Prostate gland (tissue), 2 donors: Measurements from ENCODE around the gene FTH1. TPM values are rescaled to one million over a fixed set of nuclear protein-coding genes. Genes with fewer than 3 reads are reported as not detected.

Experiments
- DNase-seq: peaks from one replicate; pipeline ENCODE4 v3.0.0-alpha.2; 2019; ENCODE audit warnings: low spot score
- H3K27ac ChIP-seq, 2 donors: fragments of 200-600 bp; sonication (generic); 2 replicates each; pipeline ENCODE4 v1.5.1; 2017 to 2019
- H3K27me3 ChIP-seq: fragments of 200-600 bp; sonication (generic); replicated peaks from 2 replicates; pipeline ENCODE4 v1.5.1; 2019; ENCODE audit not compliant: insufficient read depth
- H3K36me3 ChIP-seq, 2 donors: fragments of 200-600 bp; sonication (generic); 1 replicate in 1 of 2; 2 replicates in 1 of 2; pipeline versions ENCODE4 v1.5.1 to v1.8.1; 2017 to 2019
- H3K4me1 ChIP-seq: fragments of 200-600 bp; sonication (generic); replicated peaks from 2 replicates; pipeline ENCODE4 v1.5.1; 2019
- H3K4me3 ChIP-seq, 2 donors: fragments of 200-600 bp; sonication (generic); 2 replicates each; pipeline ENCODE4 v1.5.1; 2017 to 2019
- H3K9me3 ChIP-seq: fragments of 200-600 bp; sonication (generic); 2 replicates; pipeline ENCODE4 v1.5.1; 2017
- CTCF ChIP-seq, 4 experiments: fragments of 200-600 bp in 2 of 4; fragments of 450-650 bp in 2 of 4; sonication (generic) in 2 of 4; IDR thresholded peaks; 1 replicate in 3 of 4; 2 replicates in 1 of 4; pipeline ENCODE4 v1.5.1; 2016 to 2019; ENCODE audit warnings: antibody characterized with exemption in 4 of 4, mild to moderate bottlenecking in 2 of 4, moderate library complexity in 2 of 4
- POLR2A ChIP-seq: fragments of 450-650 bp; IDR thresholded peaks from one replicate; pipeline ENCODE4 v1.6.1; 2016; ENCODE audit warnings: antibody characterized with exemption, mild to moderate bottlenecking
- POLR2AphosphoS5 ChIP-seq: sonication (generic); formaldehyde crosslinking; IDR thresholded peaks from one replicate; pipeline ENCODE4 v1.6.1; 2017; ENCODE audit warnings: antibody characterized with exemption
- WGBS: methylation state at CpG from one replicate; pipeline ENCODE4 v1.1.5; 2018; 5-methylcytosine and 5-hydroxymethylcytosine counted together
- intact Hi-C: fragments of 100-400 bp; cut with DNase I; formaldehyde crosslinking; loops from one replicate; pipeline ENCODE4 v1.14.2; 2022
- total RNA-seq, 2 donors: library from RNA; depleted of rRNA; stranded (reverse); fragments of >200 nt; gene quantifications; one replicate each; pipeline ENCODE4 v1.1.0, GENCODE V29; 2016

The FTH1 gene
- total RNA-seq = 1,000 to 10,000 TPM; 1,344 to 1,560 TPM

GRCh38 chr11:61967116-61967923 is at the start of gene FTH1:
TSS of gene FTH1 (minus strand) at chr11:61967634. CDS start at chr11:61967425, 209 bp downstream.
- intact Hi-C loops = no loop called here
- WGBS = under 1% methylated on average over 91 of the region's 93 CpGs
- Histone ChIP-seq H3K4me3 (peak within 1 kb of the TSS; percentile 95 to 98), H3K27me3 (no peaks in the 10 kb centered on the region), H3K27ac (peak within 1 kb of the TSS; percentile 100), H3K9me3 (no peaks in the 10 kb centered on the region), H3K4me1 (peaks cover 13% of the 10 kb centered on the region), H3K36me3 (peaks cover 3 to 7% of the 10 kb centered on the region in 2 donors)
- peak; percentile 93 for DNase-seq
- peak; percentile 97 for TF ChIP-seq POLR2A
- TF ChIP-seq POLR2AphosphoS5 = peak; percentile 83
- TF ChIP-seq CTCF (IDR thresholded peaks at IDR 0.05) = no peak

- Histone ChIP-seq H3K36me3 (no peaks in the 10 kb centered on the region), H3K27ac (no peak overlapping the region), H3K27me3 (no peaks in the 10 kb centered on the region), H3K4me1 (no peaks in the 10 kb centered on the region), H3K4me3 (no peak overlapping the region), H3K9me3 (no peaks in the 10 kb centered on the region)
- WGBS = 97% methylated on average over 7 of the region's 7 CpGs
- no peak for TF ChIP-seq POLR2A
- TF ChIP-seq POLR2AphosphoS5 = no peak
- no peak for TF ChIP-seq CTCF (IDR thresholded peaks at IDR 0.05)
- intact Hi-C loops = no loop called here
- DNase-seq = no peak
Observed at GRCh38 chr11:62015615-62016014, 48.2 kb upstream of the FTH1 start.

GRCh38 chr11:62013537-62014476 is 46.4 kb upstream of the FTH1 start:
- 76% methylated on average over 15 of the region's 15 CpGs for WGBS
- no peaks in the 10 kb centered on the region for H3K9me3 ChIP-seq
- no peaks in the 10 kb centered on the region for H3K27me3 ChIP-seq
- no peak for TF ChIP-seq CTCF (IDR thresholded peaks at IDR 0.05)
- TF ChIP-seq POLR2AphosphoS5 = no peak
- TF ChIP-seq POLR2A = no peak
- intact Hi-C loops = no loop called here
- H3K4me1 ChIP-seq = no peaks in the 10 kb centered on the region
- H3K27ac ChIP-seq = no peak overlapping the region
- no peak overlapping the region for H3K4me3 ChIP-seq
- DNase-seq = peak; percentile 32
- H3K36me3 ChIP-seq = no peaks in the 10 kb centered on the region

- intact Hi-C loops = no loop called here
- Histone ChIP-seq H3K36me3 (no peaks in the 10 kb centered on the region), H3K27me3 (no peaks in the 10 kb centered on the region), H3K4me3 (no peak overlapping the region), H3K4me1 (no peaks in the 10 kb centered on the region), H3K9me3 (no peaks in the 10 kb centered on the region), H3K27ac (no peak overlapping the region)
- WGBS = 48% methylated on average over 5 of the region's 5 CpGs
- no peak for DNase-seq
- no peak for TF ChIP-seq POLR2AphosphoS5
- TF ChIP-seq CTCF (IDR thresholded peaks at IDR 0.05) = no peak
- no peak for TF ChIP-seq POLR2A
Observed at GRCh38 chr11:62012832-62013461, 45.5 kb upstream of the FTH1 start.
